Stomach smooth muscle (tissue), 2 donors: ENCODE data around the gene FAT2.

ENCODE experiments used
- H3K27ac ChIP-seq: one replicate; pipeline ENCODE4 v1.7.0; 2013; ENCODE audit warnings: mild to moderate bottlenecking, low read length, inconsistent platforms
- H3K27me3 ChIP-seq, 2 donors: one replicate each; pipeline ENCODE4 v1.7.0; 2013; ENCODE audit warnings: low read length in 2 of 2; ENCODE audit not compliant: insufficient read depth in 2 of 2, control insufficient read depth in 1 of 2
- H3K36me3 ChIP-seq, 2 donors: one replicate each; pipeline ENCODE4 v1.7.0; 2013; ENCODE audit warnings: low read length in 2 of 2; ENCODE audit not compliant: control insufficient read depth in 2 of 2, insufficient read depth in 2 of 2
- H3K4me1 ChIP-seq: one replicate; pipeline ENCODE4 v1.7.0; 2013; ENCODE audit warnings: low read length; ENCODE audit not compliant: control insufficient read depth, insufficient read depth
- H3K4me3 ChIP-seq, 2 donors: one replicate each; pipeline ENCODE4 v1.7.0; 2013; ENCODE audit warnings: low read length in 2 of 2
- H3K9ac ChIP-seq, 2 donors: one replicate each; pipeline ENCODE4 v1.7.0; 2013; ENCODE audit warnings: low read length in 2 of 2, mild to moderate bottlenecking in 1 of 2
- H3K9me3 ChIP-seq, 2 donors: one replicate each; pipeline ENCODE4 v1.7.0; 2013; ENCODE audit warnings: low read length in 2 of 2; ENCODE audit not compliant: control insufficient read depth in 2 of 2
- donor health status: healthy.
- donor health status: Pancreatic carcinoma.

Gene FAT2

DNA sequence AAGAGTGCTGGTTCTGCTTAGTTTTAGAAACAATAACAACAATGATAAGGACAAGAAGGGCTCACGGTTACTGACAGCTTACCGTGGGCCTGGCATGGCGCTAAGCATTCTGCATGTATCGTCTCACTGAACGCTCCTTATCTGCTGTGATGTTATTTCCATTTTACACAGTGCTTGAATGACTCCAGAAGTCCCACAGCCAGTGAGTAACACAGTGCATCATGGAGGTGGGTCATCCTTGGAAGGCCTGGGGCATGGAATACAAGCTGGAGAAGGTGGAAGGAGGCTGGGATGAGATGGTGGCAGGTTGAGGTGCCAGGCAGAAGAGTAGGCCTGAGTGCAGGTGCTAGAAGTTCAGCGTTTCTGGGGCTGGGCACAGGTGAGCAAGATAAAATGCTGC, 36.5 kb upstream of the FAT2 start:
- Histone ChIP-seq H3K27ac (no peak overlapping the region), H3K27me3 (peaks cover 0 to 3% of the 10 kb centered on the region in 2 donors), H3K4me1 (peaks cover 3% of the 10 kb centered on the region), H3K9ac (no peak overlapping the region), H3K9me3 (no peaks in the 10 kb centered on the region), H3K4me3 (no peak overlapping the region), H3K36me3 (no peaks in the 10 kb centered on the region)

DNA sequence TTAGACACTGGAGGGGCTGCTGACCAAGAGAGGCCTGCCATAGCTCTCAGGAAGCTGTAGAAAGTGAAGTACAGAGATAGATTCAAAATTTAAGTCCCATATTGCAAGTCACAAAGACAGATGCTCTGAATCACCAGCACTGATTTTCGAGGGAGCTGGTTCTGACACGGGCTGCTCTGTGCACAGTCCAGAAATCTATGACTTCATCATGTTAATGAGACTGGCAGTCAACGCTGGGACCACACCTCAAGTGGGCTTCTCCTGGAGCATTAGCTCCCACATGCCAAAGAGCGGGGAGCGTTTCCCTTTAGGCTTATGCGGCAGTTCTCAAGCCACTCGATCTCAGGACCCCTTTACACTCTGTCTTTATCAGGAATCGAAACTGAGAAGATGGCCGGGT, 34.2 kb upstream of the FAT2 start:
- no peaks in the 10 kb centered on the region for H3K9me3 ChIP-seq
- H3K27me3 ChIP-seq, result peaks cover 0 to 5% of the 10 kb centered on the region in 2 donors
- no peaks in the 10 kb centered on the region for H3K36me3 ChIP-seq
- no peak overlapping the region for H3K4me3 ChIP-seq
- H3K27ac ChIP-seq, result no peak overlapping the region
- no peak overlapping the region for H3K9ac ChIP-seq
- peaks cover 3% of the 10 kb centered on the region for H3K4me1 ChIP-seq

GRCh38 chr5:151624476-151624875, 33.3 kb upstream of the FAT2 start:
- Histone ChIP-seq H3K36me3 (no peaks in the 10 kb centered on the region), H3K27ac (no peak overlapping the region), H3K27me3 (peaks cover 0 to 5% of the 10 kb centered on the region in 2 donors), H3K9me3 (no peaks in the 10 kb centered on the region), H3K4me1 (peaks cover 3% of the 10 kb centered on the region), H3K4me3 (no peak overlapping the region), H3K9ac (no peak overlapping the region)

- H3K36me3 ChIP-seq, result no peaks in the 10 kb centered on the region
- H3K4me3 ChIP-seq, result no peak overlapping the region
- H3K27ac ChIP-seq, result no peak overlapping the region
- no peaks in the 10 kb centered on the region for H3K4me1 ChIP-seq
- peaks cover 0 to 4% of the 10 kb centered on the region in 2 donors for H3K9me3 ChIP-seq
- no peak overlapping the region for H3K9ac ChIP-seq
- H3K27me3 ChIP-seq, result peaks cover 0 to 7% of the 10 kb centered on the region in 2 donors
These were observed 31.4 kb upstream of the FAT2 start for GRCh38 chr5:151622367-151623088.

GRCh38 chr5:151620461-151620840, 29.3 kb upstream of the FAT2 start:
- H3K9ac ChIP-seq, result no peak overlapping the region
- no peak overlapping the region for H3K27ac ChIP-seq
- no peaks in the 10 kb centered on the region for H3K36me3 ChIP-seq
- no peaks in the 10 kb centered on the region for H3K4me1 ChIP-seq
- peaks cover 0 to 7% of the 10 kb centered on the region in 2 donors for H3K27me3 ChIP-seq
- peaks cover 0 to 4% of the 10 kb centered on the region in 2 donors for H3K9me3 ChIP-seq
- no peak overlapping the region for H3K4me3 ChIP-seq

DNA sequence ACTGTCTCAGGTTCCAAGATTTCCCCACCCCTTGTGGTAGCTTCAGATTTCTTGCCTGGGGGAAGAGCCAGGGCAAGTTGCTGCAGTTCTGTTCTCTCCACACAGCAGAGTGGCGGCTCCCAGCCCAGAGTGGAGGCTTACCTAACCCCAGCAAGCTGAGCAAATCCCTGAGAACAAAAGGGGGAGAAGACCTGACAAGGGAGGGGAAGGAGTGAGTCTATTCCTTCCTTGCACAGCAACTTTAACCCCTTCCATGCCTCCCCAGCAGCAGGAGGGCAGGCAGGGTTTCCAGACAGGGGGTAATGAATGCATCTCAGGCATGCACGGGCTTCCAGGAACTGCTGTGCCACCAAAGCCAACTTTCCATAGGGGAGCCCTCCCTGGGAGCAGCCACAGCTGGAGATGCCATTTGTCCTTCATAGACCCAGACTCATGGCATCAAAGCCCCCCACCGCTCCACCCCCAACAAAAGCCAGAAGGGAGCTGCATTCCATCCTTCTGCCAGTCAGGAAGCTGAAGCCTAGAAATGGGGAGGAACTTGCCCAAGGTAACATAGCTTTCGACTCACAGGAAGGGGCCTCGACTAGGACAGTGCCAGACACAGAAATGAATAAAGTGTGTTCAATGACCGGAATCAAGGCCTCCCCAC, 28.8 kb upstream of the FAT2 start:
- H3K36me3 ChIP-seq, result no peaks in the 10 kb centered on the region
- peaks cover 0 to 4% of the 10 kb centered on the region in 2 donors for H3K9me3 ChIP-seq
- no peaks in the 10 kb centered on the region for H3K4me1 ChIP-seq
- H3K27me3 ChIP-seq, result peaks cover 4 to 9% of the 10 kb centered on the region in 2 donors
- no peak overlapping the region for H3K9ac ChIP-seq
- H3K4me3 ChIP-seq, result no peak overlapping the region
- no peak overlapping the region for H3K27ac ChIP-seq

DNA sequence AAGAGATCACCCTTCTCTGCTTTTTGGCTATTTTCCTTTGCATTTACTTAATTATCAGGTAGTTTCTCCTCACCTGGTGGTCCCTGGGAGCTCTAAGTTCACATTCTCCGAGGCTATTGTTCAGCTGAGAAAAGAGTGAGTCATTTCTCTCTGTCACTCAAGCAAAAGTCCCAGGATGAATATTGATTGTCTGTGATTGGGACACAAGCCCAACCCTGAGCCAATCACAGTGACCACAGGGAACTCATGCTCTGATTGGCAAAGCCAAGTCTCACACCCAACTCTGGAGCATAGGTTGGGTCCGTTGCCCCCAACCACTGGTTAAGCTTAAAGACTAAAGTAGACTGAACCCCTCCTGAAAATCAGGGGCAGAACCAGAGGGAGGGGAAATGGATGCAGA, 27.8 kb upstream of the FAT2 start:
- H3K4me1 ChIP-seq, result no peaks in the 10 kb centered on the region
- no peaks in the 10 kb centered on the region for H3K36me3 ChIP-seq
- no peak overlapping the region for H3K4me3 ChIP-seq
- peaks cover 4 to 12% of the 10 kb centered on the region in 2 donors for H3K27me3 ChIP-seq
- H3K9me3 ChIP-seq, result peaks cover 0 to 4% of the 10 kb centered on the region in 2 donors
- no peak overlapping the region for H3K27ac ChIP-seq
- H3K9ac ChIP-seq, result no peak overlapping the region

GRCh38 chr5:151617841-151618710, 26.9 kb upstream of the FAT2 start:
- Histone ChIP-seq H3K9ac (no peak overlapping the region), H3K9me3 (peaks cover 0 to 4% of the 10 kb centered on the region in 2 donors), H3K4me3 (no peak overlapping the region), H3K27ac (no peak overlapping the region), H3K27me3 (peaks cover 4 to 12% of the 10 kb centered on the region in 2 donors), H3K36me3 (no peaks in the 10 kb centered on the region), H3K4me1 (no peaks in the 10 kb centered on the region)

GRCh38 chr5:151617383-151617840, 26.3 kb upstream of the FAT2 start:
- Histone ChIP-seq H3K27ac (no peak overlapping the region), H3K4me1 (no peaks in the 10 kb centered on the region), H3K36me3 (no peaks in the 10 kb centered on the region), H3K4me3 (no peak overlapping the region), H3K9me3 (peaks cover 0 to 4% of the 10 kb centered on the region in 2 donors), H3K9ac (no peak overlapping the region), H3K27me3 (peaks cover 4 to 11% of the 10 kb centered on the region in 2 donors)

- no peaks in the 10 kb centered on the region for H3K4me1 ChIP-seq
- H3K27me3 ChIP-seq, result peaks cover 4 to 11% of the 10 kb centered on the region in 2 donors
- H3K9ac ChIP-seq, result no peak overlapping the region
- no peaks in the 10 kb centered on the region for H3K36me3 ChIP-seq
- peaks cover 0 to 4% of the 10 kb centered on the region in 2 donors for H3K9me3 ChIP-seq
- H3K27ac ChIP-seq, result no peak overlapping the region
- no peak overlapping the region for H3K4me3 ChIP-seq
These were observed 24.3 kb upstream of the FAT2 start for GRCh38 chr5:151615431-151615830.
